NCI-H1092 treated with DMSO at 0.1 percent for 48 hours (cell line): ENCODE data around the gene TAF1A.
"Not testable (repeated sequence)": the region's sequence is repeated elsewhere in the genome, so short reads cannot be mapped to it uniquely, and the experiment has no call there.

Experiments
- DNase-seq: peaks from one replicate; lab custom pipeline; 2025; lab: John Stamatoyannopoulos, UW

The TAF1A gene

DNA sequence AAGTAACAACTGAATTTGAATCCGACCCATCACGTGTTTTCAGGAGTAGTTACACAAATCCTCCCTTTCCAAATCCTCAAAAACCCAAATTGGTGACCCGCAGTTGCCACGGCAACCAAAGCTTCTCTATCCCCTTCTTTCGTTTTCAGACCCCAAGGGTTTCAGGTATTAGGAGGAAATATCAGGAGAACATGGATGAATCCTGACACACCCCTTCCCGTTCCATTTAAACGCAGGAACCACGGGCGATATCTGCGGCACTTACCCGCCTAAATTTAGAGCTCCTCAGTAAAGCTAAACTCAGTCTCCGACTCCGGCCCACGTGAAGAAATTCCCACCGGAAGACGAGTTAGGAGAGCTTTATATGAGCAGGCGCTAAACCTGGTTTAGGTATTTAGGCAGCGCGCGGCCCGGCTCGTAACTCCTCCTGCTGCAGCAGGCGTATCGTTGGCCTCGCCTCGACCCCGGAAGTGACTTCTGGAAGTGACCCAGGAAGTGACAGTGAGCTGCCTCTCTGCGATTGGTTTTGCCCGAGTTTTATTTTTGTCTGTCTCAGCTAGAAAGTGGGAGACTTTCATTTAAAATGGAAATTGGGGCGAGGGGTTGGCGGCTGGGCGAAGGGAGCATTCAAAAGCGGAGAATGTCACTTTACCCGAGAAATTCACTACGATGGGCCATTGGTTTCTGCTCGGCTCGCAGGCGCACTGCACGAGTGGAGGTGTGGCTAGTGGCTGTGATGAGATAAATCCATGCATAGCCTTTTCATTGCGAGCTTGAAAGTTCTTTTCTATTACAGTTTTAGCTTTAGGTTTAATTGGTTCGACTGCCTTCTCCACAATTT is at the start of gene TAF1A:
TSS of gene TAF1A (minus strand) at position 472 of the 841 bp plus-strand sequence.
- peak; percentile 92 for DNase-seq

DNA sequence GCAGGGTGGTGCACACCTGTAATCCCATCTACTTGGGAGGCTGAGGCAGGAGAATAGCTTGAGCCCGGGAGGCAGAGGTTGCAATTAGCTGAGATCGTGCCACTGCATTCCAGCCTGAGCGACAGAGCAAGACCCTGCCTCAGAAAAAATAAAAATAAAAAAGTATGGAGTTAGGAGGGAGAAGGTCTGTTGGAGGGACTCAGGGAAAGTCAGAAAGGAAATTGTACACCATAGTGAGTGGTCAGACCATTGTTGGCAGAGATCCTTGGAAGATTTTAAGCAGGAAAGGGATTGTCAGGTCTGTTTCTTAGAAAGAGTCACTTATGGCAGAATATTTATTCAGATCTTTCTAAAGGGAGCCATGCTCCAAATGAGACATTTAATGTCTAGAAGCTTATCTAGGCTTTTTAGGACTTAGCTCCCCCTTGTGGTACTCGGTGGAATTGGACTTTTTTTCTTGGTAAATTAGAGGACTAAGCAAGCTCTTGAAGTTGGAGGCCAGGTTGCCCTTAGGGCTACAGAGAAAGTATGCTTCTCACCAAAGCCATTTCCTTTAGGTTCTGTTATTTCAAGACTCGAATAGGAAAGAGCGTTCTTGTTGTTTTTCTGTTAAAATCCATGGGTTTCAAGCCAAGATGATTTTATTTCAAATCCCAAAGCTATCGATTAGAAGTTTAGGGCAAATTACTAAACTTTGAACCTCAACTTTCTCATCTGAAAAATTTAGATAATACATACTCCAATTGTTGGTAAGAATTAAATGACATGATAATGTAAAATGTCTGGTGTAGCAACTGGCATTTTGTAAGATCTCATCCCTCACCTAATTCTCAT is 44.7 kb upstream of the TAF1A start:
- peak; percentile 83 for DNase-seq

DNA sequence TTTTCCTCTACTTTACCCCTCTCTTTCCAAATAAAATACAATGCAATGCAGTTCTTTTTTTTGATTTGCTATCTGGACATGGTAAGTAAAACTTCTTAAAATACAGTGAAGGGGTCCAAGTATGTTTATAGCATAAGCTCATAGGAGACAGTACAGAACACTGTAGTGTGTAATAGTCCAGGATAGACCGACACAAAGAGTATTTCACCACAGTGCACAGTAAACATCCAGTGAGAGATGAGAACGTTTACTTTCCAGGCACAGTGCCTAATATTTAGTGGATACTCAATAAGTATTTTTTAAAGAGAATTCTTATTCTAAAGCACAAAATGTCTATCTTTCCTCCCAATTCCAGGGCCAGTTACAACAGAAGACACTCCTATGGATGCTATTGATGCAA is 43.0 kb upstream of the TAF1A start:
- no peak for DNase-seq

DNA sequence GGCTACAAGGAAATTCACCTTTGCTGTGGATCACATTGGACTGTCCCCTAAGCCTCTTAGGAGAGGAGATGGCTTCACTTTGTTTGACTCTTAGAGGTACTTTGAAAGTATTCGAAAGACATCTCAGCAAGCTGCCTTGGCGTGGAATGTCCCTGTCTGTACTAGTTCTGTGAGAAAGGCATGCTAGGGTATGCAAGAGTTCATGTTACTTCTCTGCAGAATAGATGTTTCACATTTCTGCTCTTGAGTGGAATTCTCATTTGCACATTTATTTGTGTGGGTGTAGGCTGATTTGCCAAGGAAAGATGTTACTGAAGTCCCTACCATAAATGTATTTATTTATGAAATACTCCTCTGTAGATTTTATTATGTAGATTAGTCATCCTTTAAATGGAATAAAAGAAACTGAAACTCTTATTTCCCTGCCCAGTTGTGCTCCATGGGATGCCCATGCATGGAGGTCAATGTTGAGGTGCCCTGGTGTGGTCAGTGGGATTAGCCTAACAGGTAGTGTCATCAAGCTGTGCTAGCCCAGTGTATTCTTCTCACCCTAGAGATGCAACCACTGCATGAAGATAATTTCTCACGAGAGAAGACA is 42.0 kb upstream of the TAF1A start:
- DNase-seq, result no peak

DNA sequence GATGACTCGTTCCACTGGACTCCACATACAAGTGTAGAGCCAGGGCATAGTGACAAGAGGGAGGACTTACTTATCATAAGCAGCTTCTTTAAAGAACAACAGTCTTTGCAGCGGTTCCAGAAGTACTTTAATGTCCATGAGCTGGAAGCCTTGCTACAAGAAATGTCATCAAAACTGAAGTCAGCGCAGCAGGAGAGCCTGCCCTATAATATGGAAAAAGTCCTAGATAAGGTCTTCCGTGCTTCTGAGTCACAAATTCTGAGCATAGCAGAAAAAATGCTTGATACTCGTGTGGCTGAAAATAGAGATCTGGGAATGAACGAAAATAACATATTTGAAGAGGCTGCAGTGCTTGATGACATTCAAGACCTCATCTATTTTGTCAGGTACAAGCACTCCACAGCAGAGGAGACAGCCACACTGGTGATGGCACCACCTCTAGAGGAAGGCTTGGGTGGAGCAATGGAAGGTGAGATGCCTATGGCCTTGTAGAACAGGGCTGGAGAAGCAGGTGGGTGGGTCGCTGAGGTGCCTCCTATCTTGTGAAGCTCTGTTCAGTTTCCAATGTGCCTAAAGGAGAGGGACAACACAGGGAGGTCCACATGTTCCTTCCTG is 40.3 kb upstream of the TAF1A start:
- DNase-seq, result no peak

DNA sequence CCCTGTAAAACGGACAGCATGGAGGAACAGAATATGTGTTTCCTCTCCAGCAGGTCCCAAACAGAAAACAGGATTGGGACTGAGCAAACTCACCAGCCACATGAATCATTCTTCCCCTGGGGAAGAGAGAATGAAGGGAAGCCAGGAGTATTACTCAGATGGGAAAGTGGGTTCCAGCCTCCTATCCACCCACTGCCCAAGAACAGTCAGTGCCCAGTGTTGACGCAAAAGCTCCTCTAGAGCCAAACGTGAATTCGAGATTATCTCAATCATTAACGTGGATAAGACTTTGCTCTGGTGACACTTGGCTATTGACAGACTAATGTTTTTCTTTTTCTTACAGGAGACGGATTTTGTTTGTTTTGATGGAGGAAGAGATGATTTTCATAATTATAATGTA is 37.5 kb upstream of the TAF1A start:
- DNase-seq, result no peak

DNA sequence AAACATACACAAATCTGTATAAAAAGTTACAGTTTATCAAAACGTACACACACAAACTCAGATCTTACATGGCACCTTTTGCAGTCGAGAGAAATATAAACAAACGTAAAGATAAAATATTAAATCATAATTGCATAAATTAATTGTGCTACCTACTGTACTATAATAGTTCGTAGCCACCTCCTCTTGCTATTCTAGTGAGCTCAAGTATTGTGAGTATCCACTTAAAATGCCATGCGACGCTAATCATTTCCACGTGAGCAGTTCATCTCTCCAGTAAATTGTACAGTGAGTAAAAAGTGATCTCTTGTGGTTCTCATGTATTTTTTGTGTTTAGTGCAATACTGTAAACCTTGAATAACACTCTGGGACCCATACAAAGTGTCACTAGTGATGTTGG is 34.5 kb upstream of the TAF1A start:
- no peak for DNase-seq

DNA sequence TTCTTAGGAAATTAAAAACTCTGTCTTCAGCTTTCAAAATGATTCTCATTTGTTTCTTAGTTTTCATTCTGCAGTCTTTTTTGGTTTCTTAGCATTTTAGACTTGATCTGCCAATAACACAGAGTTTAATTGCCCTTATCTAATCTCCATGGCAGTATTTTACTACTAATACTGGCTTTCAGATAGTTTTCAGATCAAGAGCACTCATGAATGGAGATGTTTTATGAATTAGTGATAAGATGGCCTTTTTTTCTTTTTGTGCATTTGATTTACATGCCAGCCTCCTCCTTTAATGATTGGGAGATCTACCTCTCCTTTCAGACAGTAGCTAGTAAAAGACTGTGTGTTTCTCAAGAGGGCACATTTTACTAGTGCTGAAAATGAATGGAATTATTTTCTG is 33.7 kb upstream of the TAF1A start:
- no peak for DNase-seq

DNA sequence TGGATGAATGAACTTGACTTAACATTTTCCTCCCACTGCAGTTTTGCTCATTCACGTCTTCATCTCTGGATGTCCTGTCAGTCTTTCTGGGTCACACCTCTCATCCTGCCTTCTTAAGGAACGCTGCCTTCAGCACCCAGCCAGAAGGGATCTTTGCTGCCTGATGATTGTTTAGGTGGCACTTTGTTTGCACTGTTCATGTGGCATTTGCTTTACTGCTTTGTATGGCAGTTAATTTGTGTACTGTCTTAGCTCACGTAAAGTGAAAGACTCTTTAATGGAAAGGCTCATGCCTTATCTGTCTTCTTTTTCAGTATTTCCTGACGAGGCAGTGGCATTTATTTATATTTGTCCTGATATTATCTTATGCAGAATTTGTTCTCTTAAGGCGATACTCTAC is 33.0 kb upstream of the TAF1A start:
- no peak for DNase-seq

DNA sequence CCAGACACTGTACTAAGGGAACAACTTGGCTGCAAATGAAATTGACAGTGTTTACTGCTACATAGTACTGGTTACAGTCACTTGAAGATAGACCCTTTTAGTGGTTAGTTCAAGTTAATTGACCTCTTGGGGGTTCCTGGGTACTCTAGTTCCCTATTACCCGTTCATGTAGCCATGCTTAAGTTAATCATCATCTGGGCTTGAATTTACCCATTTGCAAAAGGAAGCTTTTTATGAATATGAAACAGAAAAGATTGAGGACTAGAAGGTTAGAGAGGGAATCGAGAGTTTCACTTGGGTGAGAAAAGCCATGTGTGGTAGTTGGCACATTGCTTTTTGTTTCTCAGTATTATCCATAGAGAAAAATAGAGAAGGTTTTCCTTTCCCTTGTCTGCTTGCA is 30.8 kb upstream of the TAF1A start:
- no peak for DNase-seq

DNA sequence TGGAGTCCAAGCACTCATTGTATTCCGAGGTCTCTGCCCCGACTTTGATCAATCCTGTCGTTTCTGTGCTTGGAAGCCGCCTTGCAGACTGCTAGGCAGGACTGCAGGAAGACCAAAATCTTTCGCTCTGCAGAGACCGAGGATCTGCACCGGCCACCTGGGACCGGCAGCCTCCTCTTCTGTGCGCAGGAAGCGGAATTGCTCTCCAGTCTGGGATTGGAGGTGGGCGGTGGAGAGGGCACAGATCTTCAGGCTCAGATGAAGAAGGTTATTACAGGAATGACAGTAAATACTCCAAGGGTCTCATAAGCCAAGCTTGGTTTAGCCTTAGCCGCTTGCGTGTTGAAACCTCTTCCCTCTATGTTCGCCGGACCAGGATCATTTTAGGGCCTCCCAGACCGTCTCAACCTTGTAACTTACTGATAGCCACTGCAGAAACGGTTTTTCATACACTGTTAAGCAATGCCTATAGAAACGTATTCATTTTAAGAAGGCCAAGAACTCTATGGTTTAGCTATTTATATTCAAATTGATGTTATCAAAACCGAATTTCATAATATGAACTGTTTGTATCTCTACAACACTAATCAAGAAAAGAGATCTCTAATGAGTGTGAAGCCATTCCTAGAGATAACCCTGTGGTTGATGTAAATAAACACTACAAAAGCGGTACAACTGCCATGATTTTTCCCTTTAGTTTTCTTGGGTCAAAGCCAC is 29.3 kb upstream of the TAF1A start:
- no peak for DNase-seq

DNA sequence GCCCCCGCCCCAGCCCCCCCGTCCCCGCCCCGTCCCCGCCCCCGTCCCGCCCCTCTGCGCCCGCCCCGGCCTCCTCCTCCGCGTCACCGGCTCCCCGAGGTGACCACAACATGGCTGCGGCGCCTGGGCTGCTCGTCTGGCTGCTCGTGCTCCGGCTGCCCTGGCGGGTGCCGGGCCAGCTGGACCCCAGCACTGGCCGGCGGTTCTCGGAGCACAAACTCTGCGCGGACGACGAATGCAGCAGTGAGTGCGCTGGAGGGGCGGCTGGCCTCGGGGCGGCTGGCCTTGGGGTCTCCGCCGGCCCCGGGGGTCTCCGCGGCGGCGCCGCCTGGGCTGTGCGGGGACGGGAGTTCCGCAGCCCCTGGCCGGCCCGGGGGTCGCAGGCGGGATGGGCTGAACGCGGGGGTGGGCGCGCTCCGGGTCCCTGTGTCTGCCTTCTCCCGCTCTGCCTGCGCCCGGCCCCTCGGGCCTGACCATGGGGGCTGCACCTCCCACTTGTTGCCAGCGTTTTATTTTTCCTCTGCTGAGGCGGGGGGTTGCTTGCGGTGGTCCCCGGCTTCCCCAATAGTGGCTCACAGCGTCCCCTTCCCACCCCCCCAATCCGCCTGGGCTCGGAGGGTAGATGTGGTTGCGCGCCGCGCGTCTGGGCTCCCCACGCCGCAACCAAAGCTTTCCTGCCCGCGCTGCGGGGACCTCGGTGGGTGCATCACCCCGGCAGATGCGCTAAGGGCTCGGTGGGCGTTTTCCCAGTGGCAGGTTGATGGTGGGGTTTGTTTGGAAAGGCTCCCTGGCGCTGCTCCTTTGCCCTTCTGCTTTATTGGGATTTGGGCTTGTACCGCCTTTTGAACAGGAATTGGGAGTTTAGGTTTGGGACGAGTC is 28.5 kb upstream of the TAF1A start, which contains the start of gene MIA3:
TSS of gene MIA3 (plus strand) at position 97 of the 879 bp plus-strand sequence. CDS start at position 111, 14 bp downstream.
- DNase-seq, result peak; percentile 84

DNA sequence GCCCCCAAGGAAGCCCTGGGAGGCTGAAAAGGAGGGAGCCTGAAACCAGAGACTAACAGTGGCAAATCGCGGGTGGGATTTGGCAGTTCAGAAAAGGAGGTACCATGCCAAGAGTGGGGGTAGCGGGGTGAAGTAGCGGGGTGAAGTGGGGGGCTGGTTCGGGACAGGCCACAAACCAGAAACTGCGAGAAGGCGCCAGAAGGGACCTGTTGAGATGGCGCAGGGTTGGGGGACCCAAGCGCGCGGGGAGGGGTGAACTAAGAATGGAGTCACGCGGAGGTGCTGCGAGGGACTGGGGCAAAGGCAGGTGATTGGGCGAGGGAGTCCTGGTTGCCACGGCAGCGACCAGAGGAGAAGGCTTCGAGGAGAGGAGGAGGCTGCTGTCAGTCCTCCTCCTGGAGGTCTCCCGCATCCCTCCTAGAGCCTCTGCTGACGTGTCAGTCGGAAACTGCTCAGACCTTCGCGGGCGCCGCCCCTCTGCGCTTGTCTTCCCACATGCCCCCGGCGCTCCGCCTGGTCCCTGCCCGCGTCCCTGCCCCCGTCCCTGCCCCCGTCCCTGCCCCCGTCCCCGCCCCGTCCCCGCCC is 27.7 kb upstream of the TAF1A start:
- DNase-seq, result peak; percentile 97

DNA sequence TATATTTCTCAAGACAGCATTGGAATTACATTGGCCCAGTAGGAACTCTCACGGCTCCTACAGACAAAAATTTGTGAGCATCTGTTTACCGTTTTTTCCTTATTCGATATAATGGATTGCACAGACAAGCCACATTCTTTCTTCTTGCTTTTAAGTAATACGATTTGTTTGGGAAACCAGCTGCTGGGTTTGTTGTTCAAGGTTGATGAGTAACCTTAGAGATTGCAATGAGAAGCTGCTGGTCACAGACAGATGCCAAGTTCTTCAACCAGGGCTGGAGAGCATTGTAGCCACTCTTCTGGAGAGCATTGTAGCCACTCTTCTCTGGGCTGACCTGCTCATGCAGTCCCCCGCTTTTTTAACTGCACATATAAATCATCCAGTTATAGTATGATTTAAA is 26.8 kb upstream of the TAF1A start:
- DNase-seq, result no peak

DNA sequence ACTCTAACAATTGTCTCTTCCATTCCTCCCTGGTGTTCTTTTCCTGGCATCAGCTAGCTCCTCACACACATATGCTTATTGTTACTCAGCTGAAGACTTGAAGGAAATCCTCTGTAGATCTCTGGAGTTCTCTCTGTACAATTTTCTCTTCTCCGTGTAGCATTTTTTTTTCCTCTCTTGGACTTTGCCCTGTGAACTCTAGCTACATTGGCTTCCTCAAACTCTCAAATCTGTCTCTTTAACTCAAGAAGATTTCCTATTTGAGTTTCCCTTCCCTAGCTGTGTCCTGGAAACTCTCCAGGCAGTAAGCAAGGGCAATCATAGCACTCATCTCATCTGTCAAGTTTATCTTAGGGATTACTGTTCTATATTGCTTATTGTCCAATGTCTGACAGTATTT is 23.9 kb upstream of the TAF1A start:
- no peak for DNase-seq

DNA sequence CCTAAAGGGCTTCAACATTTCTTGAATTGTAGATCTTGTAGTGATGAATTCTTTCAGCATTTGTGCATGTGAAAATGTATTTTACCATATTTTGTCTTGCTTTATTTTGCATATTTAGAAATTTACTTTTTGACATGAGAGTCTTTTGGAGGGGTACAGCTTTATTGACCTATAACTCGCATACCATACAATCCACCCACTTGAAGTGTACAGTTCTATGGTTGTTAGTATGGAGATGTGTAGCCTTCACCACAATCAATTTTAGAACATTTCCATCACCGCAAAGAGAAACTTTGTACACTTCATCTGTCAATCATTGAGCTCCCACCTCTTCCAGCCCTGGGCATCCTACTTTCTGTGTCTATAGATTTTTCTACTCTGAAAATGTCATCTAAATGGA is 21.0 kb upstream of the TAF1A start:
- no peak for DNase-seq

DNA sequence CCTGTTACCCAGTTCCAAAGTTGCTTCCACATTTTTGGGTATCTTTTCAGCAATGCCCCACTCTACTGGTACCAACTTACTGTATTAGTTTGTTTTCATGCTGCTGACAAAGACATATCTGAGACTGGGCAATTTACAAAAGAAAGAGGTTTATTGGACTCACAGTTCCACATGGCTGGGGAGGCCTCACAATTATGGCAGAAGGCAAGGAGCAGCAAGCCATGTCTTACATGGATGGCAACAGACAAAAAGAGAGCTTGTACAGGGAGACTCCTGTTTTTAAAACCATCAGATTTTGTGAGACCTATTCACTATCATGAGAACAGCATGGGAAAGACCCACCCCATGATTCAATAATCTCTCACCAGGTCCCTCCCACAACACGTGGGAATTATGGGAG is 19.4 kb upstream of the TAF1A start:
- DNase-seq, result not testable (repeated sequence)

DNA sequence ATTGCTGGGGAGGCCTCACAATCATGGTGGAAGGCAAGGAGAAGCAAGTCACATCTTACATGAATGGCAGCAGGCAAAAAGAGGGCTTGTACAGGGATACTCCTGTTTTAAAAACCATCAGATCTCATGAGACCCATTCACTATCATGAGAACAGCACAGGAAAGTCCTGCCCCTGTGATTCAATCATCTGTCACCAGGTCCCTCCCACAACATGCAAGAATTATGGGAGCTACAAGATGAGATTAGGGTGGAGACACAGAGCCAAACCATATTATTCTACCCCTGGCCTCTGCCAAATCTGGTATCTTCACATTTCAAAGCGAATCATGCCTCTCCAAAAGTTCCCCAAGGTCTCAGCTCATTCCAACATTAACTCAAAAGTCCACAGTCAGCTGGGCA is 17.0 kb upstream of the TAF1A start:
- no peak for DNase-seq

DNA sequence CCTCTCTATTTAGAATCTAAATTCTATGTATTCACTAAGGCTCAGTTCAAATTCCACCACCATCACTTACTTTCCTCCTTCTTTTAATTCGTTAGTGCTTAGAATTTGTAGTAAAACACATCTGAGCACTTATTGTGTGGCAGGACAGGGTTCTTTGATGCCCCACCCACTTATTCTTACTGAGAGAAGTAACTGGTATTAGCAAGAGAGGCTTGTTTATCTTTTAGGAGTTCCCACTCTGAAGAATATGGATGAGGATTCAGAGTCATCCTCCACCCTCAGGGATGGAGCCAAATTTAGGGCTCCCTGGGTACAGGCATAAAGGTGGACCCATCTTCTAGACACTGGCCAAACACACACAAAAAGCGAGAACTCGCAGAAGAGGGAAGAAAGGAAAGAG is 11.5 kb upstream of the TAF1A start:
- DNase-seq, result no peak

DNA sequence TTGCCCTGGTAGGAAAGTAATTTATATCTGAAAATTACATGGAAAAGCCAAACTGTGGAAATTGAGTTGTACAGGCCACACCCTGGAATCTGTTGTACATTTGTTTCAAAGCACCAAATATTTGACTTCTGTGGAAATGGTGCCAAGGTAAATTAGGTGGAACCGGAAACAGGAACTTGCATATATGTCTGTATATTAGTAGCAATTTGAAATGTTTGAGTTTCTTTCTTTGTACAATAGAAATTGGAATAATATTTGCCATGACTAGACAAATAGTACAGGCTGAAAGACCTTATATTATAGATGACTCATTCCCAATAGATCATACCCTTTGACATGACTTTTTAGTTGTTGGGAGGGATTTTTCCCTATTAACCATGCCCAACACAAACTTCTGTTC is 10.5 kb upstream of the TAF1A start:
- DNase-seq, result no peak
